Measurements from ENCODE around the gene GLRA1. TPM values are rescaled to one million over a fixed set of nuclear protein-coding genes. Genes with fewer than 3 reads are reported as not detected.

Gene GLRA1
- total RNA-seq, 1 experiment from 2014 or later, result not detected

DNA sequence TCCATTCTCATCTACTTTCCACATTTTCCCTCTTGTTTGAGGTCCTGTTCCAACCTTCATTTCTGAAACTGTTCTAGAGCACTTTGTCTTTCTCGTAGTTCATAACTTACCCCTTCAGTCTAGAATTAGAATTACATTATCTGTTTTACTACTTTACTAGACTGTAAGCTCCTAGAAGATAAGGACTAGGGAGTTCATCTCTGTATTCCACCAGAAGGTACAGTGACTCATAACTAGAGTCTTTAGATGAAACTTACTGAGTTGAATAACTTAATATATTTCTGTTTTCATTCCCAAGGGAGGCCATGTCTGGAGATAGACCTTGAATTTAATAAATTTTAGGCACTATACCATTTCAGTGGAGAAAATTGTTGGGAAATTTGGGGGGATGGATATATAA lies 114.2 kb downstream of the GLRA1 start:
- intact Hi-C loops (cut with micrococcal nuclease), result no loop called here
- BruUV-seq (replicated peaks), result no TSS peak
- Histone ChIP-seq H3K4me1 (ENCODE audit: control insufficient read depth in 1 of 2, insufficient read depth in 2 of 2, low read length in 2 of 2) (no peaks in the 10 kb centered on the region), H4K20me1 (ENCODE audit: insufficient read depth) (peaks cover 38% of the 10 kb centered on the region; the same call in 1 of the 2 replicates), H3K4me2 (ENCODE audit: low read length) (no peak overlapping the region), H3K9me2 (ENCODE audit: insufficient read depth) (no peaks in the 10 kb centered on the region), H3K9ac (ENCODE audit: low read length) (no peak overlapping the region), H3K4me3 (replicated peaks in 1 of 2; ENCODE audit: low read depth in 1 of 2, low read length in 2 of 2) (no peak overlapping the region), H2AFZ (ENCODE audit: low read depth, low read length, poor library complexity, severe bottlenecking) (no peak overlapping the region), H3K36me3 (ENCODE audit: control insufficient read depth in 1 of 2, insufficient read depth in 2 of 2, low read length in 2 of 2) (peaks cover 42 to 68% of the 10 kb centered on the region in 2 experiments), H3K27me3 (ENCODE audit: insufficient read depth, low read length) (no peaks in the 10 kb centered on the region), H3K79me2 (ENCODE audit: insufficient read depth, low read length) (peaks cover 59% of the 10 kb centered on the region), H3K9me3 (ENCODE audit: control insufficient read depth in 1 of 2, insufficient read depth in 1 of 2, low read depth in 1 of 2, low read length in 2 of 2) (no peaks in the 10 kb centered on the region), H3K27ac (ENCODE audit: low read depth, low read length) (no peak overlapping the region)
- ATAC-seq (no peak), DNase-seq (ENCODE audit: low read depth, low spot score) (no peak)
- TF ChIP-seq EZH2phosphoT487 (IDR thresholded peaks at IDR 0.05; ENCODE audit: borderline replicate concordance) (no peak), ZNF274 (IDR thresholded peaks at IDR 0.05; ENCODE audit: low read depth, low read length) (no peak), RAD21 (IDR thresholded peaks at IDR 0.05; ENCODE audit: low read depth) (no peak), TCF7L2 (IDR thresholded peaks at IDR 0.05; ENCODE audit: borderline replicate concordance, extremely low read depth, insufficient read depth, insufficient read length) (no peak)
- ChIA-PET RAD21 (ENCODE audit: low non-redundant PET in 1 of 2, low total read pairs in 2 of 2, uncharacterized antibody in 2 of 2, unreplicated experiment in 2 of 2) (no interaction called here), CTCF (no interaction called here), POLR2A (interaction anchor here (0.7 to 2.2 kb wide), 2 partner anchors 11 to 39 kb away, joined by 3 to 6 read pairs; partner anchors contain the start of gene G3BP1)

DNA sequence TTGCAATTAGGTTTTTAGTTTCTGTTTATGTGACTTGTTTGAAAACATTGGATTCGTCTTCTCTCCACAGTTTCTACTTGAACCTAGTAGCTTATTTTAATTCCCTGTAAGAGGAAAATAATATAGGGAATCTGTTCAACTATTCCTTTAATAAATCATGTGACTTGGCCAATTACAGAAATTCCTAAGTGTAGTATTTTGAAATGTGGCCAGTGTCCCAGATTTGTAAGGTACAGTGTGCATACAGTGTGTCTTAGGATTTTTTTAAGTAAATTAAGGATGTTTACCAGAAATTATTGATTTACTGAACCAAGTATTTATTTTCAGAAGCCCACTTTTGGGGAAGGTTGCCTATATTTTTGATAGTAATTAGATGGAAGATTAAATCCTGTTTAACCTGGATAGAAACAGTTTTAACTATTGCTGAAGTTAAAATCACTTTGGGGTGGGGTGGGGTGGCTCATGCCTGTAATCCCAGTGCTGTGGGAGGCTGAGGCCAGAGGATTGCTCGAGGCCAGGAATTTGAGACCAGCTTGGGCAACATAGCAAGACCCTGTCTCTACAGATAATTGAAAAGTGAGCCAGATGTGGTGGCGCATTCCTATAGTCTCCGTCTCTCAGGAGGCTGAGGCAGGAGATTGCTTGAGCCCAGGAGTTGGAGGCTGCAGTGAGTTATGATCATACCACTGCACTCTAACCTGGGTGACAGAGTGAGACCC lies 116.0 kb downstream of the GLRA1 start:
- Histone ChIP-seq H3K9ac (ENCODE audit: low read length) (no peak overlapping the region), H3K27ac (ENCODE audit: low read depth, low read length) (no peak overlapping the region), H3K79me2 (ENCODE audit: insufficient read depth, low read length) (peaks cover 77% of the 10 kb centered on the region), H3K4me1 (ENCODE audit: control insufficient read depth in 1 of 2, insufficient read depth in 2 of 2, low read length in 2 of 2) (no peaks in the 10 kb centered on the region), H3K9me2 (ENCODE audit: insufficient read depth) (no peaks in the 10 kb centered on the region), H3K4me3 (replicated peaks in 1 of 2; ENCODE audit: low read depth in 1 of 2, low read length in 2 of 2) (no peak overlapping the region), H3K4me2 (ENCODE audit: low read length) (no peak overlapping the region), H3K9me3 (ENCODE audit: control insufficient read depth in 1 of 2, insufficient read depth in 1 of 2, low read depth in 1 of 2, low read length in 2 of 2) (no peaks in the 10 kb centered on the region), H4K20me1 (ENCODE audit: insufficient read depth) (peaks cover 41% of the 10 kb centered on the region), H3K27me3 (ENCODE audit: insufficient read depth, low read length) (no peaks in the 10 kb centered on the region), H3K36me3 (ENCODE audit: control insufficient read depth in 1 of 2, insufficient read depth in 2 of 2, low read length in 2 of 2) (peaks cover 47 to 72% of the 10 kb centered on the region in 2 experiments), H2AFZ (ENCODE audit: low read depth, low read length, poor library complexity, severe bottlenecking) (no peak overlapping the region)
- no TSS peak for BruUV-seq (replicated peaks)
- no peak for TF ChIP-seq SP1 (IDR thresholded peaks at IDR 0.05; ENCODE audit: low read depth)
- no peak for TF ChIP-seq POLR2AphosphoS5 (IDR thresholded peaks at IDR 0.05; ENCODE audit: low read depth, low read length)
- TF ChIP-seq JUND (IDR thresholded peaks at IDR 0.05), result no peak
- TF ChIP-seq ZFX (IDR thresholded peaks at IDR 0.05), result no peak
- TF ChIP-seq RAD21 (IDR thresholded peaks at IDR 0.05; ENCODE audit: low read depth), result no peak
- TF ChIP-seq FOSL1 (IDR thresholded peaks at IDR 0.05; ENCODE audit: low read depth), result no peak
- TF ChIP-seq, protein P1, sequence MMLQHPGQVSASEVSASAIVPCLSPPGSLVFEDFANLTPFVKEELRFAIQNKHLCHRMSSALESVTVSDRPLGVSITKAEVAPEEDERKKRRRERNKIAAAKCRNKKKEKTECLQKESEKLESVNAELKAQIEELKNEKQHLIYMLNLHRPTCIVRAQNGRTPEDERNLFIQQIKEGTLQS (IDR thresholded peaks at IDR 0.05), result no peak
- TF ChIP-seq ELF1 (IDR thresholded peaks at IDR 0.05; ENCODE audit: borderline replicate concordance, low read depth), result no peak
- no peak for TF ChIP-seq EZH2phosphoT487 (IDR thresholded peaks at IDR 0.05; ENCODE audit: borderline replicate concordance)
- TF ChIP-seq SIN3A (IDR thresholded peaks at IDR 0.05; ENCODE audit: low read depth), result no peak
- no peak for TF ChIP-seq YY1 (IDR thresholded peaks at IDR 0.05; ENCODE audit: extremely low read depth, insufficient replicate concordance, low read depth, low read length)
- no peak for TF ChIP-seq TCF7L2 (IDR thresholded peaks at IDR 0.05; ENCODE audit: borderline replicate concordance, extremely low read depth, insufficient read depth, insufficient read length)
- TF ChIP-seq, protein P2, sequence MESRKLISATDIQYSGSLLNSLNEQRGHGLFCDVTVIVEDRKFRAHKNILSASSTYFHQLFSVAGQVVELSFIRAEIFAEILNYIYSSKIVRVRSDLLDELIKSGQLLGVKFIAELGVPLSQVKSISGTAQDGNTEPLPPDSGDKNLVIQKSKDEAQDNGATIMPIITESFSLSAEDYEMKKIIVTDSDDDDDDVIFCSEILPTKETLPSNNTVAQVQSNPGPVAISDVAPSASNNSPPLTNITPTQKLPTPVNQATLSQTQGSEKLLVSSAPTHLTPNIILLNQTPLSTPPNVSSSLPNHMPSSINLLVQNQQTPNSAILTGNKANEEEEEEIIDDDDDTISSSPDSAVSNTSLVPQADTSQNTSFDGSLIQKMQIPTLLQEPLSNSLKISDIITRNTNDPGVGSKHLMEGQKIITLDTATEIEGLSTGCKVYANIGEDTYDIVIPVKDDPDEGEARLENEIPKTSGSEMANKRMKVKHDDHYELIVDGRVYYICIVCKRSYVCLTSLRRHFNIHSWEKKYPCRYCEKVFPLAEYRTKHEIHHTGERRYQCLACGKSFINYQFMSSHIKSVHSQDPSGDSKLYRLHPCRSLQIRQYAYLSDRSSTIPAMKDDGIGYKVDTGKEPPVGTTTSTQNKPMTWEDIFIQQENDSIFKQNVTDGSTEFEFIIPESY (IDR thresholded peaks at IDR 0.05; ENCODE audit: extremely low read depth, insufficient replicate concordance, low read length), result no peak
- no peak for TF ChIP-seq SRF (IDR thresholded peaks at IDR 0.05; ENCODE audit: low read depth)
- no peak for TF ChIP-seq EZH2 (IDR thresholded peaks at IDR 0.05)
- TF ChIP-seq, protein P3, sequence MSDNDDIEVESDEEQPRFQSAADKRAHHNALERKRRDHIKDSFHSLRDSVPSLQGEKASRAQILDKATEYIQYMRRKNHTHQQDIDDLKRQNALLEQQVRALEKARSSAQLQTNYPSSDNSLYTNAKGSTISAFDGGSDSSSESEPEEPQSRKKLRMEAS (IDR thresholded peaks at IDR 0.05), result no peak
- ChIA-PET RAD21 (ENCODE audit: low non-redundant PET in 1 of 2, low total read pairs in 2 of 2, uncharacterized antibody in 2 of 2, unreplicated experiment in 2 of 2) (no interaction called here), POLR2A (interaction anchor here (2.2 kb wide), 1 partner anchor 9 kb away, joined by 6 read pairs; no protein-coding TSS in a partner anchor), CTCF (no interaction called here)
- DNase-seq (ENCODE audit: low read depth, low spot score), result no peak
- no peak for ATAC-seq
- intact Hi-C loops (cut with micrococcal nuclease), result no loop called here
